ENCODE data around the gene GULP1. TPM values are rescaled to one million over a fixed set of nuclear protein-coding genes. Genes with fewer than 3 reads are reported as not detected.

GULP1 gene
- total and polyA plus RNA-seq, 10 donors = 0.83 to 16.6 (median 6.6) TPM

DNA sequence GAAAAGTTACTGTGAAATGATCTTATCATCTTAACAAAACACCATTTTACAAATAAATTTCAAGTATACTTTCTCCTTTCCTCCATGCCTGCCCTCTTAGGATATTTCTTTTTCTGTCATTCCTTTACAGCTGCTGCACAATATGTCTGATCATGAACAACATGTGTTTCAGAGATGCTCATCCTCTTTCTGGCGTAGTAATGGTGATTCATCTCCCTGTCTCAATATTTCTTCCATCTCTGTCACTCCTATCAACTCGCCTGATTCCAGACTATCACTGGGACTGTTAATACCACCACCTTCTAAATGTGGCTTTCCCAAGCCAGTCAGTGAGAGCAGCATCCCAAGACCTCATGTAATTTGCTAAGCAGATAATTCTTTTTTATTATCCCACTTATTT, 290.5 kb downstream of the GULP1 start:
- no peak for DNase-seq
- H3K36me3 ChIP-seq = no peaks in the 10 kb centered on the region
- H3K9me3 ChIP-seq = no peaks in the 10 kb centered on the region
- no peak overlapping the region for H3K27ac ChIP-seq
- H3K27me3 ChIP-seq (replicated peaks in 1 of 7) = no peaks in the 10 kb centered on the region
- intact Hi-C loops (cut with DNase I; ENCODE audit: low total_unique reads) = no loop called here
- TF ChIP-seq POLR2AphosphoS5 (IDR thresholded peaks at IDR 0.05) (no peak), POLR2A (IDR thresholded peaks at IDR 0.05) (no peak)
- TF ChIP-seq, protein P1, sequence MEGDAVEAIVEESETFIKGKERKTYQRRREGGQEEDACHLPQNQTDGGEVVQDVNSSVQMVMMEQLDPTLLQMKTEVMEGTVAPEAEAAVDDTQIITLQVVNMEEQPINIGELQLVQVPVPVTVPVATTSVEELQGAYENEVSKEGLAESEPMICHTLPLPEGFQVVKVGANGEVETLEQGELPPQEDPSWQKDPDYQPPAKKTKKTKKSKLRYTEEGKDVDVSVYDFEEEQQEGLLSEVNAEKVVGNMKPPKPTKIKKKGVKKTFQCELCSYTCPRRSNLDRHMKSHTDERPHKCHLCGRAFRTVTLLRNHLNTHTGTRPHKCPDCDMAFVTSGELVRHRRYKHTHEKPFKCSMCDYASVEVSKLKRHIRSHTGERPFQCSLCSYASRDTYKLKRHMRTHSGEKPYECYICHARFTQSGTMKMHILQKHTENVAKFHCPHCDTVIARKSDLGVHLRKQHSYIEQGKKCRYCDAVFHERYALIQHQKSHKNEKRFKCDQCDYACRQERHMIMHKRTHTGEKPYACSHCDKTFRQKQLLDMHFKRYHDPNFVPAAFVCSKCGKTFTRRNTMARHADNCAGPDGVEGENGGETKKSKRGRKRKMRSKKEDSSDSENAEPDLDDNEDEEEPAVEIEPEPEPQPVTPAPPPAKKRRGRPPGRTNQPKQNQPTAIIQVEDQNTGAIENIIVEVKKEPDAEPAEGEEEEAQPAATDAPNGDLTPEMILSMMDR (IDR thresholded peaks at IDR 0.05 in 8 of 11, conservative IDR thresholded peaks at IDR 0.05 in 3 of 11) = no peak
- 77 to 88% (median 85%) methylated on average over 2 of the region's 2 CpGs for WGBS, 5 donors
- H3K4me3 ChIP-seq = no peak overlapping the region
- H3K4me1 ChIP-seq = no peaks in the 10 kb centered on the region

DNA sequence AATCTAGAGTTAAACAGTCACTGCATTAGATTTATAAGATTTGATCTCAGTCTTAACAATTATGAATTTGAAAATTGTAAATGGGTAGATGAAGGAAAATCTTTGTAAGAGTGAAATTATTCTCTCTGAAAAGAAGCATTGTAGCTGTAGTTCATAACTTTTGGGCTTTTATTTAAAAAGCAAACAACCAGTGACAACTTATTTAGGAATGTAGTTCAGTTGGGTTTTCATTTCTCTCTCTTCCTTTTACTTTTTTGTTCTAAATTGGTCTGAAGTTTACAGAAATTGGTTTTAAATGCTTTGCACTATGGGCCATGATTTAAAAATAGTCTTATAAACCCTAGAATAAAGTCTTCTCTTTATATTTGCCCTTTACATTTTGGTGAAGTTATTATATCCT, 296.6 kb downstream of the GULP1 start:
- H3K4me1 ChIP-seq = no peaks in the 10 kb centered on the region
- intact Hi-C loops (cut with DNase I; ENCODE audit: low total_unique reads) = no loop called here
- H3K27ac ChIP-seq = no peak overlapping the region
- DNase-seq = no peak
- H3K27me3 ChIP-seq (replicated peaks in 1 of 7) = no peaks in the 10 kb centered on the region
- TF ChIP-seq POLR2AphosphoS5 (IDR thresholded peaks at IDR 0.05) (no peak), POLR2A (IDR thresholded peaks at IDR 0.05) (no peak)
- TF ChIP-seq, protein P1 (IDR thresholded peaks at IDR 0.05 in 8 of 11, conservative IDR thresholded peaks at IDR 0.05 in 3 of 11) = no peak
- no peaks in the 10 kb centered on the region for H3K36me3 ChIP-seq
- no peaks in the 10 kb centered on the region for H3K9me3 ChIP-seq
- H3K4me3 ChIP-seq = no peak overlapping the region

DNA sequence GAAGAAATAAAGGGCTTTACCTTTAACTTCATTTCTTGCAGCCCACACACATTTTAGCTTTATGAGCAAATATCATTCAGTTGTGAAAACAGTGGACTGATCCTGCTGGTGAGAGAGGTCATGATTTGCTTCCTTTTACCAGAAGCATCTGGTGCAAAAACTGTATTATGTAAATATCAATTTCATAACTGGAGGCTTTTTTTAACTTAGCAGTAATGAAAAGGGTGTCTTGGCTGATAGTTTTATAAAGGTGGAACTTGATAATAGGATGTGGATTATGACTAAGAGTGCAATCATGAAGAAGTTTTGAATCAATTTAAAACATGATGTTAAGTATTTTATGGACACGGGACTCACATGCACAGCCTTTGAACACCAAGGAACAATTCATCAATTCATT, 304.4 kb downstream of the GULP1 start:
- Histone ChIP-seq H3K27ac (no peak overlapping the region), H3K4me1 (no peaks in the 10 kb centered on the region), H3K36me3 (no peaks in the 10 kb centered on the region), H3K9me3 (no peaks in the 10 kb centered on the region), H3K4me3 (no peak overlapping the region), H3K27me3 (replicated peaks in 1 of 7) (no peaks in the 10 kb centered on the region)
- DNase-seq = no peak
- intact Hi-C loops (cut with DNase I; ENCODE audit: low total_unique reads) = no loop called here
- WGBS, 5 donors = 85 to 97% (median 92%) methylated on average over 1 of the region's 1 CpG
- TF ChIP-seq POLR2A (IDR thresholded peaks at IDR 0.05) = no peak

DNA sequence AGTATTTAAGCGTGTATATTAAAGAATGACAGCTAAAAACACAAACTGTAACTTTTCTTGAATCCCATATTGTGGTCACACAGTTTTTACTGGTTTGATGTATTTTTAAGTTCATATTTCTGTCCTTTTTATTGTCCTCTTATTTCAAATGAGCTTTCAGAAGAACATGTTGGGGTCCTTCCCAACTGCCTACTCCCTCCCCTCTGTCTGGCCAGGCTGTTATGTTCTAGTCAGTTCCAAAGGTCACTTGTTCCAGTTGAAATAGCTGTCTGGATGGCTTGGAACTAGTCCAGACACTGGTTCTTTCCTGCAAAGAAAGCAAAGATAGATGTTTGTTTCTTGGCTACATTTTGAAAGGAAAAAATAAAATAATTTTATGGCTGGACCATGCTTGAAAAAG, 306.9 kb downstream of the GULP1 start:
- no peak overlapping the region for H3K27ac ChIP-seq

More for the DNA sequence above, 306.9 kb downstream of the GULP1 start:
- Histone ChIP-seq H3K36me3 (no peaks in the 10 kb centered on the region), H3K9me3 (no peaks in the 10 kb centered on the region), H3K27me3 (replicated peaks in 1 of 7) (no peaks in the 10 kb centered on the region), H3K4me1 (no peaks in the 10 kb centered on the region), H3K4me3 (no peak overlapping the region)
- TF ChIP-seq, protein P1 (IDR thresholded peaks at IDR 0.05 in 8 of 11, conservative IDR thresholded peaks at IDR 0.05 in 3 of 11) = no peak
- TF ChIP-seq POLR2AphosphoS5 (IDR thresholded peaks at IDR 0.05) (no peak), POLR2A (IDR thresholded peaks at IDR 0.05) (no peak)
- intact Hi-C loops (cut with DNase I; ENCODE audit: low total_unique reads) = no loop called here
- 68 to 95% (median 86%) methylated on average over 1 of the region's 1 CpG for WGBS, 5 donors
- DNase-seq = no peak

Data from spleen (tissue), 11 donors.